H1 (cell line): Measurements from ENCODE around the gene ARSI. TPM values are rescaled to one million over a fixed set of nuclear protein-coding genes. Genes with fewer than 3 reads are reported as not detected.

Experiments used
- CTCF ChIA-PET: fragments of 300-600 bp; sonication (Branson Sonifier 250); formaldehyde crosslinking; loops from one replicate; lab custom pipeline; 2021; ENCODE audit not compliant: partially characterized antibody; lab: Charles Lee
- POLR2A ChIA-PET: fragments of 300-600 bp; sonication (Branson Sonifier 250); formaldehyde crosslinking; loops from one replicate; lab custom pipeline; 2021; ENCODE audit warnings: inconsistent platforms; ENCODE audit not compliant: partially characterized antibody; lab: Charles Lee
- DNase-seq, 2 experiments: peaks; one replicate each; pipeline versions ENCODE4 v3.0.0 to v3.0.0-alpha.2; 2010 to 2022; ENCODE audit warnings: low spot score in 2 of 2, low read depth in 1 of 2, mixed read lengths in 1 of 2
- FAIRE-seq: peaks from 2 replicates; lab custom pipeline; 2011; peaks lifted over from hg19 to GRCh38; lab: Jason Lieb, UNC
- H2AFZ ChIP-seq: 2 replicates; pipeline ENCODE4 v1.8.1; 2012; ENCODE audit warnings: low read length, inconsistent platforms
- H2AK5ac ChIP-seq: 2 replicates; pipeline ENCODE4 v1.6.1; 2013; ENCODE audit warnings: low read depth, low read length
- H2BK120ac ChIP-seq: replicated peaks from 2 replicates; pipeline ENCODE3; 2013; ENCODE audit warnings: low read depth, low read length, inconsistent platforms
- H2BK12ac ChIP-seq: 2 replicates; pipeline ENCODE4 v1.6.1; 2013; ENCODE audit warnings: low read depth, low read length
- H2BK15ac ChIP-seq: 2 replicates; pipeline ENCODE4 v1.6.1; 2013; ENCODE audit warnings: low read length
- H2BK20ac ChIP-seq: 2 replicates; pipeline ENCODE4 v1.6.1; 2013; ENCODE audit warnings: low read length
- H2BK5ac ChIP-seq: 2 replicates; pipeline ENCODE4 v1.6.1; 2013; ENCODE audit warnings: low read depth, low read length
- H3K14ac ChIP-seq: 2 replicates; pipeline ENCODE4 v1.6.1; 2013; ENCODE audit warnings: inconsistent platforms; ENCODE audit not compliant: insufficient read length
- H3K18ac ChIP-seq: 2 replicates; pipeline ENCODE4 v1.6.1; 2013; ENCODE audit warnings: low read length; ENCODE audit errors: extremely low read depth
- H3K23ac ChIP-seq: 2 replicates; pipeline ENCODE4 v1.6.1; 2013; ENCODE audit warnings: inconsistent platforms; ENCODE audit not compliant: insufficient read length
- H3K23me2 ChIP-seq: 2 replicates; pipeline ENCODE4 v1.6.1; 2013; ENCODE audit warnings: low read depth, low read length
- H3K27ac ChIP-seq: 2 replicates; pipeline ENCODE4 v1.6.1; 2011; ENCODE audit warnings: low read depth, low read length, inconsistent platforms
- H3K27me3 ChIP-seq, 4 experiments: replicated peaks in 1 of 4; 1 replicate in 1 of 4; 2 replicates in 3 of 4; pipeline versions ENCODE4 v1.6.1 to v1.8.1; 2011 to 2013; ENCODE audit warnings: low read length in 3 of 4, mild to moderate bottlenecking in 3 of 4, inconsistent platforms in 2 of 4, mixed read lengths in 2 of 4, moderate library complexity in 1 of 4; ENCODE audit not compliant: control insufficient read depth in 3 of 4, insufficient read depth in 3 of 4; ENCODE audit errors: extremely low read depth in 1 of 4
- H3K36me3 ChIP-seq, 4 experiments: 2 replicates each; pipeline versions ENCODE4 v1.6.1 to v1.8.1; 2011 to 2013; ENCODE audit warnings: mild to moderate bottlenecking in 4 of 4, low read length in 3 of 4, moderate library complexity in 2 of 4, control low read depth in 1 of 4, inconsistent platforms in 1 of 4; ENCODE audit not compliant: insufficient read depth in 4 of 4, control insufficient read depth in 2 of 4
- H3K4ac ChIP-seq: replicated peaks from 2 replicates; pipeline ENCODE3; 2013; ENCODE audit warnings: low read length, low read depth, mixed read lengths, inconsistent platforms; ENCODE audit not compliant: insufficient read length
- H3K4me1 ChIP-seq, 4 experiments: replicated peaks in 1 of 4; 1 replicate in 1 of 4; 2 replicates in 3 of 4; pipeline versions ENCODE4 v1.6.1 to v1.8.1; 2011 to 2013; ENCODE audit warnings: low read length in 3 of 4, inconsistent platforms in 2 of 4, mixed read lengths in 1 of 4; ENCODE audit not compliant: insufficient read depth in 4 of 4, control insufficient read depth in 3 of 4
- H3K4me2 ChIP-seq, 2 experiments: 2 replicates each; pipeline versions ENCODE4 v1.6.1 to v1.8.1; 2011 to 2013; ENCODE audit warnings: low read depth in 2 of 2, low read length in 2 of 2, control low read depth in 1 of 2, inconsistent platforms in 1 of 2, mild to moderate bottlenecking in 1 of 2; ENCODE audit not compliant: insufficient read depth in 1 of 2
- H3K4me3 ChIP-seq, 4 experiments: fragments of 200-600, 300-600 bp in 1 of 4; sonication (generic), shearing (Covaris generic), sonication (Bioruptor Twin) in 1 of 4; 2 replicates each; pipeline versions ENCODE4 v1.5.1 to v1.8.1; 2011 to 2016; ENCODE audit warnings: low read length in 4 of 4, low read depth in 3 of 4, control low read depth in 2 of 4, inconsistent platforms in 2 of 4, mild to moderate bottlenecking in 2 of 4, mixed read lengths in 1 of 4, moderate library complexity in 1 of 4; ENCODE audit not compliant: insufficient read depth in 2 of 4; ENCODE audit errors: extremely low read depth in 1 of 4
- H3K56ac ChIP-seq: replicated peaks from 2 replicates; pipeline ENCODE3; 2013; ENCODE audit warnings: low read depth, mild to moderate bottlenecking, mixed read lengths, low read length, inconsistent platforms; ENCODE audit not compliant: insufficient read length
- H3K79me1 ChIP-seq: 2 replicates; pipeline ENCODE4 v1.6.1; 2013; ENCODE audit warnings: low read depth, low read length, control low read depth
- H3K79me2 ChIP-seq, 2 experiments: 2 replicates each; pipeline versions ENCODE4 v1.6.1 to v1.8.1; 2012 to 2013; ENCODE audit warnings: low read length in 2 of 2, mild to moderate bottlenecking in 2 of 2, inconsistent platforms in 1 of 2; ENCODE audit not compliant: insufficient read depth in 2 of 2, control insufficient read depth in 1 of 2
- H3K9ac ChIP-seq, 4 experiments: replicated peaks in 1 of 4; 1 replicate in 1 of 4; 2 replicates in 3 of 4; pipeline versions ENCODE4 v1.6.1 to v1.8.1; 2011 to 2013; ENCODE audit warnings: low read depth in 3 of 4, low read length in 3 of 4, control low read depth in 2 of 4, mild to moderate bottlenecking in 2 of 4, moderate library complexity in 2 of 4, inconsistent platforms in 1 of 4; ENCODE audit errors: extremely low read depth in 1 of 4
- H3K9me3 ChIP-seq, 2 experiments: 2 replicates each; pipeline versions ENCODE4 v1.6.1 to v1.8.1; 2012 to 2013; ENCODE audit warnings: mild to moderate bottlenecking in 2 of 2, moderate library complexity in 2 of 2, control low read depth in 1 of 2, inconsistent platforms in 1 of 2, low read depth in 1 of 2, low read length in 1 of 2, mixed read lengths in 1 of 2; ENCODE audit not compliant: insufficient read depth in 2 of 2
- H4K20me1 ChIP-seq, 2 experiments: replicated peaks in 1 of 2; 2 replicates each; pipeline versions ENCODE3 to v1.8.1; 2011 to 2013; ENCODE audit warnings: inconsistent platforms in 2 of 2, low read length in 2 of 2, mild to moderate bottlenecking in 1 of 2; ENCODE audit not compliant: insufficient read depth in 2 of 2, control insufficient read depth in 1 of 2
- H4K5ac ChIP-seq: 2 replicates; pipeline ENCODE4 v1.6.1; 2013; ENCODE audit warnings: low read length, low read depth, mixed read lengths, inconsistent platforms; ENCODE audit not compliant: insufficient read length
- H4K8ac ChIP-seq: 2 replicates; pipeline ENCODE4 v1.8.0; 2013; ENCODE audit warnings: mild to moderate bottlenecking, moderate library complexity, low read length, inconsistent platforms; ENCODE audit not compliant: insufficient read depth; ENCODE audit errors: extremely low read depth
- H4K91ac ChIP-seq: replicated peaks from 2 replicates; pipeline ENCODE3; 2013; ENCODE audit warnings: low read length, mixed read lengths, inconsistent platforms; ENCODE audit not compliant: insufficient read length
- BACH1 ChIP-seq: IDR thresholded peaks from 2 replicates; pipeline ENCODE4 v1.6.1; 2012; ENCODE audit warnings: low read length, improper control_type of control experiment
- CTBP2 ChIP-seq: IDR thresholded peaks from 2 replicates; pipeline ENCODE4 v1.7.0; 2011; ENCODE audit warnings: borderline replicate concordance, mild to moderate bottlenecking, moderate library complexity, mixed read lengths, low read length; ENCODE audit not compliant: insufficient read depth, insufficient read length
- CTCF ChIP-seq, 3 experiments: IDR thresholded peaks; 1 replicate in 2 of 3; 2 replicates in 1 of 3; pipeline versions ENCODE4 v1.5.1 to v1.6.1; 2011; ENCODE audit warnings: low read length in 3 of 3, mild to moderate bottlenecking in 3 of 3, inconsistent platforms in 2 of 3, low read depth in 1 of 3, moderate library complexity in 1 of 3; ENCODE audit not compliant: insufficient read depth in 1 of 3; ENCODE audit errors: control extremely low read depth in 1 of 3
- EGR1 ChIP-seq: IDR thresholded peaks from 2 replicates; pipeline ENCODE4 v1.6.1; 2011; ENCODE audit warnings: low read depth, low read length, borderline replicate concordance
- KDM4A ChIP-seq: IDR thresholded peaks from one replicate; pipeline ENCODE4 v1.7.1; 2012; ENCODE audit warnings: low read depth, mild to moderate bottlenecking, moderate library complexity, low read length, inconsistent platforms; ENCODE audit not compliant: severe bottlenecking
- NRF1 ChIP-seq: IDR thresholded peaks from 2 replicates; pipeline ENCODE4 v1.6.1; 2011; ENCODE audit warnings: mild to moderate bottlenecking, low read depth, low read length, improper control_type of control experiment
- RNF2 ChIP-seq: fragments of 200-900, 300-1000 bp; sonication (generic); IDR thresholded peaks from 2 replicates; pipeline ENCODE4 v1.7.1; 2016; ENCODE audit warnings: borderline replicate concordance, low read depth, mild to moderate bottlenecking, antibody characterized with exemption, low read length; ENCODE audit not compliant: poor library complexity, severe bottlenecking; ENCODE audit errors: missing control alignments
- SIRT6 ChIP-seq: IDR thresholded peaks from one replicate; pipeline ENCODE4 v1.7.1; 2012; ENCODE audit warnings: low read length, inconsistent platforms
- SP1 ChIP-seq: IDR thresholded peaks from 2 replicates; pipeline ENCODE4 v1.6.1; 2011; ENCODE audit warnings: low read depth, low read length
- WGBS, 2 experiments: shearing (Covaris generic) in 1 of 2; methylation state at CpG; one replicate each; pipeline versions ENCODE4 v1.1.6 to v1.1.7; 2013 to 2015; ENCODE audit warnings: low lambda C conversion rate in 2 of 2, mixed read lengths in 2 of 2, inconsistent platforms in 1 of 2, low coverage in 1 of 2, missing lambda C conversion rate in 1 of 2; ENCODE audit not compliant: insufficient replicate concordance in 2 of 2, insufficient coverage in 1 of 2, insufficient read length in 1 of 2; ENCODE audit errors: extremely low coverage in 1 of 2, missing lambda C conversion rate in 1 of 2; 5-methylcytosine and 5-hydroxymethylcytosine counted together
- polyA plus RNA-seq, 7 experiments: library from polyadenylated mRNA; depleted of rRNA in 3 of 7; stranded (reverse) in 5 of 7; unstranded in 2 of 7; fragments of >200 nt in 5 of 7; fragments of 200-250 nt in 2 of 7; gene quantifications; 1 replicate in 5 of 7; 2 replicates in 1 of 7; 4 replicates in 1 of 7; pipeline versions ENCODE4 v1.2.1 to v1.2.3, GENCODE V29; 2011 to 2013; ENCODE audit warnings: missing spikeins in 2 of 7, mixed read lengths in 2 of 7
- total RNA-seq: library from RNA; stranded (reverse); fragmentation: NEBNext Ultra II Directional; extraction: Animal tissue kit (Norgen Biotek cat#: 25700); gene quantifications from 2 replicates; pipeline ENCODE4 v1.2.1, GENCODE V29; 2021

ARSI gene
- total and polyA plus RNA-seq, 2 of the 8 experiments (the other 6 are each of a cell fraction or from before 2014, with no cell fraction given), result 4.5 to 6.7 TPM

GRCh38 chr5:150305095-150305494, 2.4 kb upstream of the ARSI start:
- Histone ChIP-seq H3K27me3 (peaks cover 0 to 12% (median 7%) of the 10 kb centered on the region in 4 experiments; a peak in 5 of 7 replicates), H2BK12ac (no peak overlapping the region), H4K91ac (no peak overlapping the region), H2BK15ac (no peak overlapping the region), H3K79me2 (no peaks in the 10 kb centered on the region), H3K36me3 (no peaks in the 10 kb centered on the region), H3K23ac (no peak overlapping the region), H3K56ac (no peak overlapping the region), H2BK20ac (no peak overlapping the region), H3K18ac (no peak overlapping the region), H3K9me3 (no peaks in the 10 kb centered on the region), H3K27ac (no peak overlapping the region), H3K79me1 (no peaks in the 10 kb centered on the region; the same call in 1 of the 2 replicates), H2AK5ac (no peak overlapping the region), H3K4me1 (peaks cover 10 to 23% (median 15%) of the 10 kb centered on the region in 4 experiments), H3K14ac (no peak overlapping the region), H2AFZ (no peak overlapping the region), H4K20me1 (no peaks in the 10 kb centered on the region), H3K4me3 (no peak overlapping the region), H4K8ac (no peak overlapping the region), H2BK120ac (no peak overlapping the region), H3K23me2 (peaks cover 10% of the 10 kb centered on the region), H3K4me2 (no peak overlapping the region), H3K9ac (no peak overlapping the region), H3K4ac (no peak overlapping the region), H4K5ac (no peak overlapping the region), H2BK5ac (no peak overlapping the region)
- DNase-seq, result no peak
- FAIRE-seq, result no peak
- CTCF ChIA-PET, result interaction anchor here (0.6 to 1.5 kb wide), 2 partner anchors 9 to 1483 kb away, joined by 3 to 6 read pairs; no protein-coding TSS in a partner anchor
- 87% methylated on average over 2 of the region's 2 CpGs; no CpG with 5 or more reads in 1 of the 2 experiments for WGBS, 2 experiments
- POLR2A ChIA-PET, result interaction anchor here (1.0 kb wide), 1 partner anchor 20 kb away, joined by 3 read pairs; no protein-coding TSS in a partner anchor
- TF ChIP-seq CTCF (IDR thresholded peaks at IDR 0.05; ENCODE audit: control extremely low read depth in 1 of 3, insufficient read depth in 1 of 3, low read depth in 1 of 3, low read length in 3 of 3) (no peak), EGR1 (no peak), NRF1 (no peak), SP1 (no peak), RNF2 (no peak), SIRT6 (no peak), BACH1 (no peak), CTBP2 (no peak), KDM4A (no peak)
